Nephron progenitor cell (in vitro differentiated cells): ENCODE results near the gene ALPK3.

Source experiments
- DNase-seq: peaks from one replicate; pipeline ENCODE4 v3.0.0; 2021
- H3K27ac Mint-ChIP-seq: 2 replicates; pipeline ENCODE4 v1.8.0; 2021; ENCODE audit warnings: mild to moderate bottlenecking, moderate library complexity, mixed read lengths
- H3K27me3 Mint-ChIP-seq: 2 replicates; pipeline ENCODE4 v1.8.0; 2021; ENCODE audit warnings: mild to moderate bottlenecking, low read depth, mixed read lengths; ENCODE audit not compliant: poor library complexity
- H3K36me3 Mint-ChIP-seq: 2 replicates; pipeline ENCODE4 v1.8.0; 2021; ENCODE audit warnings: low read depth, mixed read lengths
- H3K4me1 Mint-ChIP-seq: 2 replicates; pipeline ENCODE4 v1.8.0; 2021; ENCODE audit warnings: mixed read lengths
- H3K4me3 Mint-ChIP-seq: 2 replicates; pipeline ENCODE4 v1.8.0; 2021; ENCODE audit warnings: mild to moderate bottlenecking, moderate library complexity, mixed read lengths
- H3K9me3 Mint-ChIP-seq: 2 replicates; pipeline ENCODE4 v1.8.0; 2021; ENCODE audit warnings: mild to moderate bottlenecking, moderate library complexity, mixed read lengths
- CTCF ChIP-seq: fragments of 200-600 bp; sonication (generic); IDR thresholded peaks from 2 replicates; pipeline ENCODE4 v1.5.0; 2021; ENCODE audit warnings: antibody characterized with exemption

Gene ALPK3

GRCh38 chr15:84914351-84914750, 97.2 kb downstream of the ALPK3 start:
- Mint-ChIP-seq H3K27me3 (peaks cover 5% of the 10 kb centered on the region), H3K36me3 (no peaks in the 10 kb centered on the region), H3K27ac (no peak overlapping the region), H3K9me3 (no peaks in the 10 kb centered on the region), H3K4me3 (no peak overlapping the region), H3K4me1 (peaks cover 26% of the 10 kb centered on the region)
- no peak for DNase-seq
- no peak for TF ChIP-seq CTCF

DNA sequence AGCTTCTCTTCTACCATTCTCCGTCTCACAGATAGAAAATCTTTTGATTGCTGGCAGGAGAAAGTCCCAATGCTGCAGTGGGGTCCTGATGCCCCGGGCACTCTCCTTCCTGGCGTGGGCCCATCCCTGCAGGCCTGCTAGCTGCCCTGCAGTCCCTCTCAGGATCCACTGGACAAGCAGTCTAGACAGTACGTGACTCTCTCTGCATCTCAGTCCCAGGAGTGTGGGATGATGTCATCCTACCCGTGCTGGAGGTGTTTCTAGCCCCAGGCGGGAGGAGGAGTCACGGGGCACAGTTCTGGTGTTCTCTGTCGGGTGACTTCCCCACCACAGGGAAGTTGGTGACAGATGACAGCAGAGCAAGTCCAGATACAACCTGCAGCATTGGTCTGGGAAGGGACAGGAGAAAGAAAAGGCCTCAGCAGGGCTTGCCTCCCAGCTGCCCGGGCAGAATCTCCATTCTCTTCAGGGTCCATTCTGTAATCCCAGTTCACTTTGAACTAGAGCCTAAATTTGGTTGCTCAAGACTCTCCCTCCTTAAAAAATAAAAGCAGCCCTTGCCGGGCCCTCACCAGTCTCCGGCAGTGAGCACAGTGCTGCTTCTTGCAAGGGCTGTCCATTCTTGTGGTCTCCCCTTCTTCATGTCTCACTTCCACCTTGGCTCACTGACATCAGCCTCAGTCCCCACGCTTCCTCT, 97.9 kb downstream of the ALPK3 start:
- H3K36me3 Mint-ChIP-seq, result no peaks in the 10 kb centered on the region

DNA sequence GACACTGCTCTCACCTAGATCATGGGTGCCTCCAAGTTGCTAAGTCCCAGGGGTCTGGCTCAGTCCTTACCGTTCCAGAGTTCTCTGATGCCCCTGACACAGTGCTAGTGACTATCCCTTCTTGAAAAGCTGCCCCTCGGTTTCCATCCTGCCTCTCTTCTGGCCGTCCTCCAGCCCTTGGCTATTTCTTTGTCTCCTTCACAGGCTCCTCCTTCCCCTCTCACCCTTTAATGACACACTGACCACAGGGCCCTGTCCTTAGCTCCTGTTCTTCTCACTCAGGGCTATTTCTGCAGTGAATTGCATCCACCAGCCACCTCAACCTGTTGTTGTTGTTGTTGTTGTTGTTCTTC, 98.4 kb downstream of the ALPK3 start:
- no peak for TF ChIP-seq CTCF

More for the DNA sequence above, 97.9 kb downstream of the ALPK3 start:
- TF ChIP-seq CTCF, result no peak
- Mint-ChIP-seq H3K27ac (peak overlapping the region; percentile 73), H3K9me3 (no peaks in the 10 kb centered on the region), H3K4me3 (peak overlapping the region; percentile 3), H3K27me3 (peaks cover 5% of the 10 kb centered on the region), H3K4me1 (peaks cover 28% of the 10 kb centered on the region)
- DNase-seq, result peak; percentile 46

DNA sequence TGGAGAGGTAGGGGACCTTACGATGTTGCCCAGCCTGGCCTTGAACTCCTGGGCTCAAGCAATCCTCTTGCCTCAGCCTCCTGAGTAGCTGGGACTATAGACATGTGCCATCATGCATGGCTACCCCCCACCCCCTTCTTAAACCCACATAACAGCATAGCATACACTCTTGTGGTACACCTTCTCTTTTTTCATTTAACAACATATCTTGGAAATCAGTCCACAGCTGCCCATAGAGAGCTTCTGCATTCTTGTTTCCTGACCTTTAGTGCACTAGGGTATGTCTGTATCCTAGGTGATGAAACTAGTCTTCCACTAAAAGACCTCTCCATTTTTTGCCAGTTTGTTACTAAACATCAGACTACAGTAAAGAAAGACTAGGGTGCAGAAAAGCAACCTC, 100.3 kb downstream of the ALPK3 start:
- no peak for DNase-seq
- Mint-ChIP-seq H3K9me3 (no peaks in the 10 kb centered on the region), H3K27me3 (peaks cover 5% of the 10 kb centered on the region), H3K4me1 (peaks cover 41% of the 10 kb centered on the region), H3K36me3 (no peaks in the 10 kb centered on the region), H3K27ac (no peak overlapping the region), H3K4me3 (no peak overlapping the region)
- TF ChIP-seq CTCF, result no peak

More for the DNA sequence above, 98.4 kb downstream of the ALPK3 start:
- Mint-ChIP-seq H3K9me3 (no peaks in the 10 kb centered on the region), H3K4me1 (peaks cover 28% of the 10 kb centered on the region), H3K36me3 (no peaks in the 10 kb centered on the region), H3K27ac (no peak overlapping the region), H3K27me3 (peaks cover 5% of the 10 kb centered on the region), H3K4me3 (peak overlapping the region; percentile 3)
- no peak for DNase-seq

GRCh38 chr15:84919106-84919667, 102.0 kb downstream of the ALPK3 start:
- DNase-seq, result no peak
- H3K4me1 Mint-ChIP-seq, result peaks cover 51% of the 10 kb centered on the region
- no peak for TF ChIP-seq CTCF
- H3K9me3 Mint-ChIP-seq, result no peaks in the 10 kb centered on the region
- no peak overlapping the region for H3K27ac Mint-ChIP-seq
- H3K36me3 Mint-ChIP-seq, result no peaks in the 10 kb centered on the region
- H3K27me3 Mint-ChIP-seq, result no peaks in the 10 kb centered on the region
- no peak overlapping the region for H3K4me3 Mint-ChIP-seq

- no peak for TF ChIP-seq CTCF
- no peaks in the 10 kb centered on the region for H3K9me3 Mint-ChIP-seq
- no peaks in the 10 kb centered on the region for H3K27me3 Mint-ChIP-seq
- no peak overlapping the region for H3K4me3 Mint-ChIP-seq
- no peaks in the 10 kb centered on the region for H3K36me3 Mint-ChIP-seq
- peaks cover 40% of the 10 kb centered on the region for H3K4me1 Mint-ChIP-seq
- no peak for DNase-seq
- peak overlapping the region; percentile 94 for H3K27ac Mint-ChIP-seq
Observed at GRCh38 chr15:84921121-84921520, 104.0 kb downstream of the ALPK3 start.
